ENCODE data around the gene OVAAL. TPM values are rescaled to one million over a fixed set of nuclear protein-coding genes. Genes with fewer than 3 reads are reported as not detected.

Gene OVAAL
- total and polyA plus RNA-seq, 2 of the 4 experiments (the other 2 are of a cell fraction), result not detected

DNA sequence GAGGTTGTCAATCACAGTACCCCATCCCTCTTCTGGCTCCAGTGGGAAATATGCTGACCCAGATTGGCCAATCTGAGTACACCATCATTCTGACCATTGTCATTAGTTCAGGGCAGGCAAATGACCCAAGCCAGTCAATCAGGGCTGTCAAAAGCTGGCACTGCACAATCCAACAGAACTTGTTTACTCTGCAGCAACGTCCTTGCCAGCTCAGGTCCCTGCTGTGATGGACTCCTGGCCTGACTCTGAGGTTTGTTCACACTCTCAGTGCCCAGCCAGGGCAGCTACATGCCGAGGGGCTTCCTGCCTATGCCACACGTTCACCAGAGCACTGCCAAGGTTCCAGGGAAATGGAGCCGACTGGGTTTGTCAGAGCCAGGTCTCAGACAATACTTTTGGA is 14.7 kb upstream of the OVAAL start:
- H3K18ac ChIP-seq (ENCODE audit: low read depth, low read length), result no peak overlapping the region
- no peak overlapping the region for H2AFZ ChIP-seq (replicated peaks; ENCODE audit: low read length, poor library complexity)
- no peak overlapping the region for H2AK9ac ChIP-seq (replicated peaks; ENCODE audit: low read depth, low read length, poor library complexity)
- in situ Hi-C loops (cut with MboI; ENCODE audit: low sequenced_read_pairs), result no loop called here
- CTCF ChIA-PET, result no interaction called here
- H2BK20ac ChIP-seq (ENCODE audit: low read depth, low read length), result no peak overlapping the region
- TF ChIP-seq, protein P1, sequence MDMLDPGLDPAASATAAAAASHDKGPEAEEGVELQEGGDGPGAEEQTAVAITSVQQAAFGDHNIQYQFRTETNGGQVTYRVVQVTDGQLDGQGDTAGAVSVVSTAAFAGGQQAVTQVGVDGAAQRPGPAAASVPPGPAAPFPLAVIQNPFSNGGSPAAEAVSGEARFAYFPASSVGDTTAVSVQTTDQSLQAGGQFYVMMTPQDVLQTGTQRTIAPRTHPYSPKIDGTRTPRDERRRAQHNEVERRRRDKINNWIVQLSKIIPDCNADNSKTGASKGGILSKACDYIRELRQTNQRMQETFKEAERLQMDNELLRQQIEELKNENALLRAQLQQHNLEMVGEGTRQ (IDR thresholded peaks at IDR 0.05; ENCODE audit: low read depth, low read length), result no peak
- no peak for TF ChIP-seq CHD1 (IDR thresholded peaks at IDR 0.05; ENCODE audit: low read depth, low read length)
- no peak for TF ChIP-seq RFX5 (IDR thresholded peaks at IDR 0.05; ENCODE audit: low read depth, low read length)
- TF ChIP-seq, protein P2, sequence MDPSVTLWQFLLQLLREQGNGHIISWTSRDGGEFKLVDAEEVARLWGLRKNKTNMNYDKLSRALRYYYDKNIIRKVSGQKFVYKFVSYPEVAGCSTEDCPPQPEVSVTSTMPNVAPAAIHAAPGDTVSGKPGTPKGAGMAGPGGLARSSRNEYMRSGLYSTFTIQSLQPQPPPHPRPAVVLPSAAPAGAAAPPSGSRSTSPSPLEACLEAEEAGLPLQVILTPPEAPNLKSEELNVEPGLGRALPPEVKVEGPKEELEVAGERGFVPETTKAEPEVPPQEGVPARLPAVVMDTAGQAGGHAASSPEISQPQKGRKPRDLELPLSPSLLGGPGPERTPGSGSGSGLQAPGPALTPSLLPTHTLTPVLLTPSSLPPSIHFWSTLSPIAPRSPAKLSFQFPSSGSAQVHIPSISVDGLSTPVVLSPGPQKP (IDR thresholded peaks at IDR 0.05; ENCODE audit: borderline replicate concordance, low read depth, low read length), result no peak
- no peak for TF ChIP-seq RAD21 (IDR thresholded peaks at IDR 0.05; ENCODE audit: low read length)
- TF ChIP-seq RCOR1 (IDR thresholded peaks at IDR 0.05; ENCODE audit: insufficient replicate concordance, low read length), result no peak
- TF ChIP-seq, protein P3, sequence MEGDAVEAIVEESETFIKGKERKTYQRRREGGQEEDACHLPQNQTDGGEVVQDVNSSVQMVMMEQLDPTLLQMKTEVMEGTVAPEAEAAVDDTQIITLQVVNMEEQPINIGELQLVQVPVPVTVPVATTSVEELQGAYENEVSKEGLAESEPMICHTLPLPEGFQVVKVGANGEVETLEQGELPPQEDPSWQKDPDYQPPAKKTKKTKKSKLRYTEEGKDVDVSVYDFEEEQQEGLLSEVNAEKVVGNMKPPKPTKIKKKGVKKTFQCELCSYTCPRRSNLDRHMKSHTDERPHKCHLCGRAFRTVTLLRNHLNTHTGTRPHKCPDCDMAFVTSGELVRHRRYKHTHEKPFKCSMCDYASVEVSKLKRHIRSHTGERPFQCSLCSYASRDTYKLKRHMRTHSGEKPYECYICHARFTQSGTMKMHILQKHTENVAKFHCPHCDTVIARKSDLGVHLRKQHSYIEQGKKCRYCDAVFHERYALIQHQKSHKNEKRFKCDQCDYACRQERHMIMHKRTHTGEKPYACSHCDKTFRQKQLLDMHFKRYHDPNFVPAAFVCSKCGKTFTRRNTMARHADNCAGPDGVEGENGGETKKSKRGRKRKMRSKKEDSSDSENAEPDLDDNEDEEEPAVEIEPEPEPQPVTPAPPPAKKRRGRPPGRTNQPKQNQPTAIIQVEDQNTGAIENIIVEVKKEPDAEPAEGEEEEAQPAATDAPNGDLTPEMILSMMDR (conservative IDR thresholded peaks at IDR 0.05; ENCODE audit: low read depth, low read length), result no peak
- TF ChIP-seq POLR2A (IDR thresholded peaks at IDR 0.05; ENCODE audit: low read depth, low read length), result no peak
- TF ChIP-seq BHLHE40 (IDR thresholded peaks at IDR 0.05; ENCODE audit: low read depth, low read length), result no peak
- no peak for TF ChIP-seq NFE2L2 (IDR thresholded peaks at IDR 0.05; ENCODE audit: low read depth, low read length)
- no peak for TF ChIP-seq SMC3 (IDR thresholded peaks at IDR 0.05; ENCODE audit: low read depth, low read length)
- no peak for TF ChIP-seq MAZ (IDR thresholded peaks at IDR 0.05; ENCODE audit: borderline replicate concordance, low read depth, low read length)
- TF ChIP-seq MAFK (IDR thresholded peaks at IDR 0.05; ENCODE audit: low read depth, low read length), result no peak
- peaks cover 6% of the 10 kb centered on the region; the same call in 1 of the 2 replicates for H3K9me1 ChIP-seq (ENCODE audit: insufficient read depth, low read length)
- POLR2A ChIA-PET (ENCODE audit: unreplicated experiment), result no interaction called here
- no peaks in the 10 kb centered on the region for H3K27me3 ChIP-seq (ENCODE audit: control insufficient read depth, insufficient read depth, low read length)
- H3K4me1 ChIP-seq (ENCODE audit: control insufficient read depth, insufficient read depth, low read length), result peaks cover 8% of the 10 kb centered on the region
- no peak overlapping the region for H3K4me3 ChIP-seq (ENCODE audit: insufficient read depth, low read depth, low read length)
- H4K20me1 ChIP-seq (ENCODE audit: insufficient read depth, low read length), result no peaks in the 10 kb centered on the region
- H3K27ac ChIP-seq (ENCODE audit: insufficient read depth, low read length), result no peak overlapping the region
- no peak overlapping the region for H4K5ac ChIP-seq (ENCODE audit: low read depth, low read length)
- H3K36me3 ChIP-seq (ENCODE audit: control insufficient read depth, insufficient read depth, low read length), result no peaks in the 10 kb centered on the region
- no peak overlapping the region for H3K56ac ChIP-seq (ENCODE audit: extremely low read depth, insufficient read depth, low read length)
- DNase-seq (no peak), ATAC-seq (ENCODE audit: low read depth) (no peak)
- H4K8ac ChIP-seq (ENCODE audit: low read depth in 2 of 2, low read length in 2 of 2), result no peak overlapping the region
- no peak overlapping the region for H2BK15ac ChIP-seq (ENCODE audit: low read depth, low read length)
- intact Hi-C loops (cut with micrococcal nuclease), result no loop called here
- H3K79me1 ChIP-seq (ENCODE audit: low read depth in 1 of 2, low read length in 2 of 2), result no peaks in the 10 kb centered on the region
- H3K4me2 ChIP-seq (ENCODE audit: low read depth, low read length), result no peak overlapping the region
- no peak overlapping the region; the same call in 1 of the 2 replicates for H2AK5ac ChIP-seq (ENCODE audit: low read depth, low read length)
- H2BK120ac ChIP-seq (ENCODE audit: low read depth, low read length), result no peak overlapping the region
- no peak overlapping the region; the same call in 1 of the 2 replicates for H4K91ac ChIP-seq (ENCODE audit: insufficient read depth, low read depth, low read length)
- no peak overlapping the region for H3K9ac ChIP-seq (ENCODE audit: low read depth, low read length)
- WGBS, 2 experiments (ENCODE audit: extremely low coverage in 2 of 2, insufficient read length in 1 of 2), result 77% methylated on average over 3 of the region's 4 CpGs; no CpG with 5 or more reads in 1 of the 2 experiments
- dilution Hi-C loops (cut with HindIII; ENCODE audit: low sequenced_read_pairs, unreplicated experiment), result no loop called here
- H3K23ac ChIP-seq (ENCODE audit: low read depth, low read length), result no peak overlapping the region
- no TSS peak for BruUV-seq (replicated peaks)
- no peak overlapping the region for H2BK5ac ChIP-seq (ENCODE audit: low read depth, low read length, poor library complexity, severe bottlenecking)
- no peak overlapping the region for H3K14ac ChIP-seq (replicated peaks; ENCODE audit: low read depth, low read length)
- H3K9me3 ChIP-seq (ENCODE audit: control insufficient read depth, insufficient read depth, low read length), result no peaks in the 10 kb centered on the region
- H3K4ac ChIP-seq (ENCODE audit: low read depth, low read length), result 0 out of 2 replicates have a peak overlapping the region, but pooled peaks have one; percentile 0

All from IMR-90 (cell line).